Activated T-cell treated with anti-CD3 and anti-CD28 coated beads, Interleukin-2, amount 50 U/mL, for 24 hours (primary cell): ENCODE data around the gene TXNRD1.
"Not testable (repeated sequence)": the region's sequence is repeated elsewhere in the genome, so short reads cannot be mapped to it uniquely, and the experiment has no call there.

Source experiments
- DNase-seq: peaks from one replicate; pipeline ENCODE4 v3.0.0-alpha.2; 2020
- H3K27ac Mint-ChIP-seq: 2 replicates; pipeline ENCODE4 v1.8.0; 2020; ENCODE audit warnings: mild to moderate bottlenecking, mixed read lengths
- H3K27me3 Mint-ChIP-seq: 2 replicates; pipeline ENCODE4 v1.8.0; 2020; ENCODE audit warnings: mixed read lengths
- H3K36me3 Mint-ChIP-seq: 2 replicates; pipeline ENCODE4 v1.8.0; 2020; ENCODE audit warnings: low read depth, mixed read lengths
- H3K4me1 Mint-ChIP-seq: 2 replicates; pipeline ENCODE4 v1.8.0; 2020; ENCODE audit warnings: low read depth, mixed read lengths
- H3K4me3 Mint-ChIP-seq: 2 replicates; pipeline ENCODE4 v1.8.0; 2020; ENCODE audit warnings: mild to moderate bottlenecking, moderate library complexity, mixed read lengths
- H3K9me3 Mint-ChIP-seq: 2 replicates; pipeline ENCODE4 v1.8.0; 2020; ENCODE audit warnings: mixed read lengths

Gene TXNRD1

GRCh38 chr12:104394086-104394485, 178.5 kb downstream of the TXNRD1 start:
- H3K36me3 Mint-ChIP-seq, H3K4me3 Mint-ChIP-seq, H3K27me3 Mint-ChIP-seq, H3K27ac Mint-ChIP-seq, DNase-seq, H3K4me1 Mint-ChIP-seq: not testable (repeated sequence)
- peaks cover 13% of the 10 kb centered on the region for H3K9me3 Mint-ChIP-seq
